Measurements from ENCODE around the gene ZSCAN10. TPM values are rescaled to one million over a fixed set of nuclear protein-coding genes. Genes with fewer than 3 reads are reported as not detected.

ZSCAN10 gene
- total RNA-seq, 4 donors from 2014 or later, result not detected

DNA sequence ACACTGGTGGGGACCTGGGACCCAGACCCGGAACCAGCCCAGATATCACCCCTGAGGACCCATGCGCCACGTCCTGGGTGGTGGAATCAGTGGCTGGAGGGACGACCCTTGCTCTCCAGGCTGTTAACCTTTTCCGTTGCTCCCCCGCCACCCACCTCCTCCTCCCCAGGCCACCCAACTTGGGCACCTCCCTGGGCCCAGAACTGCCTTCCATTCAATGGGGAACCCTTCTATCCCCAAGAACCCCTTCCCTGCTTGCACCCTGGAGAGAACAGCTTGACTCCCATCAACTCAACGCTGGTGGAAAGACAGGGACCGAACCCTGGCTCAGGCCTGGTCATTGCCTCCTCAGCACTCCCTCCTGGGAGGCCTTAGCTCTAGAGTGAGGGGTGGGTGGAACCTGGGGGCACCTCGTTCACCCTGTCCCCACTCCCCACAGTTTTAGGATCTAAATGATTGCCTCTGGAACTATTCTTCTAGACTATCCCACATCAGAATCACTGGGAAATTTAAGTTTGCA, 39.3 kb downstream of the ZSCAN10 start:
- Histone ChIP-seq H3K27me3 (no peaks in the 10 kb centered on the region), H3K9me3 (no peaks in the 10 kb centered on the region), H3K27ac (peak overlapping the region in 3 of 4 donors; percentile 38 to 88 (median 80)), H3K4me3 (peak overlapping the region; percentile 69 to 93 (median 74)), H3K4me1 (peaks cover 0 to 22% (median 15%) of the 10 kb centered on the region in 4 donors), H3K36me3 (peaks cover 0 to 7% (median 0%) of the 10 kb centered on the region in 3 donors)
- no peak for DNase-seq (ENCODE audit: low spot score in 2 of 2)
- 26 to 42% methylated on average over 7 to 9 of the region's 9 CpGs for WGBS, 2 donors
- TF ChIP-seq, protein P1, sequence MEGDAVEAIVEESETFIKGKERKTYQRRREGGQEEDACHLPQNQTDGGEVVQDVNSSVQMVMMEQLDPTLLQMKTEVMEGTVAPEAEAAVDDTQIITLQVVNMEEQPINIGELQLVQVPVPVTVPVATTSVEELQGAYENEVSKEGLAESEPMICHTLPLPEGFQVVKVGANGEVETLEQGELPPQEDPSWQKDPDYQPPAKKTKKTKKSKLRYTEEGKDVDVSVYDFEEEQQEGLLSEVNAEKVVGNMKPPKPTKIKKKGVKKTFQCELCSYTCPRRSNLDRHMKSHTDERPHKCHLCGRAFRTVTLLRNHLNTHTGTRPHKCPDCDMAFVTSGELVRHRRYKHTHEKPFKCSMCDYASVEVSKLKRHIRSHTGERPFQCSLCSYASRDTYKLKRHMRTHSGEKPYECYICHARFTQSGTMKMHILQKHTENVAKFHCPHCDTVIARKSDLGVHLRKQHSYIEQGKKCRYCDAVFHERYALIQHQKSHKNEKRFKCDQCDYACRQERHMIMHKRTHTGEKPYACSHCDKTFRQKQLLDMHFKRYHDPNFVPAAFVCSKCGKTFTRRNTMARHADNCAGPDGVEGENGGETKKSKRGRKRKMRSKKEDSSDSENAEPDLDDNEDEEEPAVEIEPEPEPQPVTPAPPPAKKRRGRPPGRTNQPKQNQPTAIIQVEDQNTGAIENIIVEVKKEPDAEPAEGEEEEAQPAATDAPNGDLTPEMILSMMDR (IDR thresholded peaks at IDR 0.05), result no peak
- TF ChIP-seq POLR2A (IDR thresholded peaks at IDR 0.05) (no peak), EP300 (IDR thresholded peaks at IDR 0.05) (no peak)

DNA sequence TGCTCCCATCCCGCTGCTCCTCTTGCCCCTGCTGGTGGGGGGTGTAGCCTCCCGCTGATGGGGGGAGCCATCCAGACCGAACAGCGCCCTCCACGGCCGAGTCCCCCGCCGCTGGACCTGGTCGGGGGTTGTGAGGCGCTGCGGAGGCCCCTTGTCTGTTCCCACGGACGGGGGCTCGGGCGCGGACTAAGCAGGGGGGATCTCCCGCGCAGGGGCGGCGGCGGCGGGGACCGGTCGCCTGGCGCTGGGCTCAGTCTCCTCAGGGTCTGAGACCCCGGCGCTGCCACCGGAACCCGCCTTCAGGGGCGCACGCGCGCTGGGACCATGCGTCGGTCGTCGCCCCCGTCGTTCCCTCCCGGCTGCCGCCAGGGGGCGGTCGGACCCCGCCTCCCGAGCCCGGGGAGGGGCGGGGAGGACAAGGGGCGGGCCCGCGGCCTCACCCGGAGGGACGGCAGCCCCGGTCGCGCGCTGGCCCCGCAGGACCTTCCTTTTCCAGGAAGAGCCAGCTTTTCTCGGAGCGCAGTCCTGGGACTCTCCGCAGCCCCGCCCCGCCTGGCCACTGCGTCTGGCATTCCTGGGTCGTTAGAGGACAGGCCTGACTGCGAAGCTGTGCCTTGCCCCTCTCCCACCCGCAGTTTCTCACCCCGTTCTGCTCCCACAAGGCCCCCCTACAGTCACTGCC, 39.9 kb downstream of the ZSCAN10 start:
- H3K27ac ChIP-seq, result peak overlapping the region; percentile 37 to 88 (median 59)
- H3K27me3 ChIP-seq, result no peaks in the 10 kb centered on the region
- H3K4me1 ChIP-seq, result peaks cover 0 to 19% (median 14%) of the 10 kb centered on the region in 4 donors
- peak; percentile 42 to 58 for DNase-seq (ENCODE audit: low spot score in 2 of 2)
- no peaks in the 10 kb centered on the region for H3K9me3 ChIP-seq
- peaks cover 0 to 8% (median 0%) of the 10 kb centered on the region in 3 donors for H3K36me3 ChIP-seq
- WGBS, 2 donors, result 1 to 2% methylated on average over 41 to 65 of the region's 67 CpGs
- H3K4me3 ChIP-seq, result peak overlapping the region; percentile 69 to 93 (median 74)
- TF ChIP-seq EP300 (IDR thresholded peaks at IDR 0.05), result peak in 1 of 2 donors; percentile 45
- TF ChIP-seq, protein P1 (IDR thresholded peaks at IDR 0.05), result peak; percentile 96 to 99 (median 99)
- TF ChIP-seq POLR2A (IDR thresholded peaks at IDR 0.05), result peak in 1 of 2 donors; percentile 28

DNA sequence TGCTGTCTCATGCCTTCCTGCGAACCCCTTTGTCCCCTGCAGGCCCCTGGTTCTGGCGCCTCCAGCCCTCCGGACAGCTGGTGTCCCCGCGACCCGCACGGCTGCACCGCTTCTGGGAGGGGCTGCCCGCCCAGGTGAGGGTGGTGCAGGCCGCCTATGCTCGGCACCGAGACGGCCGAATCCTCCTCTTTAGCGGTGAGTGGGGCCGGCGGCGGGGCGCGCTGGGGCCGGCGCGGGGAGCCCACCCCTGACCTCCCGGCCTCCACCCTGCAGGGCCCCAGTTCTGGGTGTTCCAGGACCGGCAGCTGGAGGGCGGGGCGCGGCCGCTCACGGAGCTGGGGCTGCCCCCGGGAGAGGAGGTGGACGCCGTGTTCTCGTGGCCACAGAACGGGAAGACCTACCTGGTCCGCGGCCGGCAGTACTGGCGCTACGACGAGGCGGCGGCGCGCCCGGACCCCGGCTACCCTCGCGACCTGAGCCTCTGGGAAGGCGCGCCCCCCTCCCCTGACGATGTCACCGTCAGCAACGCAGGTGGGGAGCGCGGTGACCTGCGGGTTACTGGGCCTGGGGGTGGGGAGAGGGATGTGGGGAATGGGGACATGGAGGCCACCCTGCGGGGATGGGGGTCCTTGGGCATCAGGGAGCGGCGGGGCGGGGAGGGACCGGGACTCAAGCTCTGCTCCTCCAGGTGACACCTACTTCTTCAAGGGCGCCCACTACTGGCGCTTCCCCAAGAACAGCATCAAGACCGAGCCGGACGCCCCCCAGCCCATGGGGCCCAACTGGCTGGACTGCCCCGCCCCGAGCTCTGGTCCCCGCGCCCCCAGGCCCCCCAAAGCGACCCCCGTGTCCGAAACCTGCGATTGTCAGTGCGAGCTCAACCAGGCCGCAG, 40.7 kb downstream of the ZSCAN10 start:
- Histone ChIP-seq H3K36me3 (peaks cover 0 to 13% (median 0%) of the 10 kb centered on the region in 3 donors), H3K4me1 (peaks cover 0 to 19% (median 14%) of the 10 kb centered on the region in 4 donors), H3K27me3 (no peaks in the 10 kb centered on the region), H3K9me3 (no peaks in the 10 kb centered on the region), H3K27ac (peak overlapping the region; percentile 35 to 88 (median 58)), H3K4me3 (peak overlapping the region; percentile 69 to 93 (median 74))
- 9 to 29% methylated on average over 27 to 61 of the region's 77 CpGs for WGBS, 2 donors
- TF ChIP-seq EP300 (IDR thresholded peaks at IDR 0.05), result no peak
- no peak for TF ChIP-seq POLR2A (IDR thresholded peaks at IDR 0.05)
- TF ChIP-seq, protein P1 (IDR thresholded peaks at IDR 0.05), result no peak
- DNase-seq (ENCODE audit: low spot score in 2 of 2), result peak in 1 of 2 donors; percentile 20

DNA sequence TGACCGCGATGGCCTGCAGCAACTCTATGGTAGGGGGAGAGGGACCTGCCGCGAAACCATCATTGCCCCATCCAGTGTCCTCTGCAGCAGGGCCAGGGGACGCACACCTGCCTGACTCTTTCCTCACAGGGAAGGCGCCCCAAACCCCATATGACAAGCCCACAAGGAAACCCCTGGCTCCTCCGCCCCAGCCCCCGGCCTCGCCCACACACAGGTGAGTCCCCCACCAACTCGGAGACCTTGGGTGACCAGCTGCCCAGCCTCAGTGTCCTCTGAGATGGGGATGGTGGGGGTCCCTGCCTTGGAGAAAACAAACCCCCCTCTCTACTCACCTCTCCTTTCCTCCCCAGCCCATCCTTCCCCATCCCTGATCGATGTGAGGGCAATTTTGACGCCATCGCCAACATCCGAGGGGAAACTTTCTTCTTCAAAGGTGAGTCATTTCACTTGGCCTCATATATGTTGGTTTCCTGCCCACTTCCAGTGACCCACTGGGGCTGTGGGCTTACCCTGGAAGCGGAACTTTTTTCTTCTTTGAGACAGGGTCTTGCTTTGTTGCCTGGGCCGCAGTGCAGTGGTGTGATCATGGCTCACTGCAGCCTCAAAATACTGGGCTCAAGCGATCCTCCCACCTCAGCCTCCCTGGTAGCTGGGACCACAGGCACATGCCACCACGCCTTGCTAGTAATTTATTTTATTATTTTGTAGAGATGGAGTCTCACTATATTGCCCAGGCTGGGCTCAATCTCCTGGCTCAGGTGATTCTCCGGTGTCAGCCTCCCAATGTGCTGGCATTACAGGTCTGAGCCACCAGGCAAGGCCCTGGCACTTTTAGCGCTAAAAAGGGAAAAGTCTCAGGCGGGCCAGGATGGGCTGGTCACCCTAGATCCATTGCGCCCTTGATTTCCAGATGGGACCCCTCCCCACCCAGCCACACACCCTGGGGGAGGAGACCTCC, 41.6 kb downstream of the ZSCAN10 start:
- Histone ChIP-seq H3K27me3 (no peaks in the 10 kb centered on the region), H3K27ac (peak overlapping the region in 1 of 4 donors; percentile 88), H3K36me3 (peaks cover 0 to 13% (median 0%) of the 10 kb centered on the region in 3 donors), H3K4me3 (no peak overlapping the region), H3K4me1 (peaks cover 0 to 19% (median 14%) of the 10 kb centered on the region in 4 donors), H3K9me3 (no peaks in the 10 kb centered on the region)
- TF ChIP-seq POLR2A (IDR thresholded peaks at IDR 0.05) (no peak), EP300 (IDR thresholded peaks at IDR 0.05) (no peak)
- TF ChIP-seq, protein P1 (IDR thresholded peaks at IDR 0.05), result no peak
- 92 to 93% methylated on average over 21 of the region's 22 CpGs for WGBS, 2 donors
- DNase-seq (ENCODE audit: low spot score in 2 of 2), result no peak
